Activated T-cell treated with anti-CD3 and anti-CD28 coated beads, Interleukin-2, amount 50 U/mL, for 48 hours (primary cell): ENCODE data around the gene ACVR1C.
A peak's percentile ranks its signal among the peaks of the same experiment; 100 is the strongest.

ENCODE experiments used
- DNase-seq, 2 experiments: peaks; one replicate each; pipeline ENCODE4 v3.0.0-alpha.2; 2020

The ACVR1C gene

GRCh38 chr2:157628477-157629415 lies at the start of gene ACVR1C:
TSS of gene ACVR1C (minus strand) at chr2:157628864. CDS start at chr2:157628644, 220 bp downstream.
- DNase-seq = peak; percentile 72 to 79

GRCh38 chr2:157677941-157678340 lies 49.3 kb upstream of the ACVR1C start:
- no peak for DNase-seq

DNA sequence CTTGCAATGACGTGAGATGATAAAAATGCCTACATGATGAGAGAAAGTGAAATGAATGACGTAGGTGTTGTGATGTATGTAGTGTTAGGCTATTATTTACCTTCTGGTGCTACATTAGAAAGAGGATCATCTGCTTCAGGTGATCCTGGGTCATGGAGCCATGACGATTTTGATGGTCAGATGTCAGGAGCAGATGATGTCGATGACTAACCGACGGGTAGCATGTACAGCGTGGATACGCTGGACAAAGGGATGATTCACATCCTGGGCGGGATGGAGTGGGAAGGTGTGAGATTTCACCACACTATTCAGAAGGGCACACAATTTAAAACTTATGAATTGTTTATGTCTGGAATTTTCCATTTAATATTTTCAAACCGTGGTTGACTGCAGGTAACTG lies 43.5 kb upstream of the ACVR1C start:
- DNase-seq = no peak

GRCh38 chr2:157662401-157662800 lies 33.7 kb upstream of the ACVR1C start:
- no peak for DNase-seq

DNA sequence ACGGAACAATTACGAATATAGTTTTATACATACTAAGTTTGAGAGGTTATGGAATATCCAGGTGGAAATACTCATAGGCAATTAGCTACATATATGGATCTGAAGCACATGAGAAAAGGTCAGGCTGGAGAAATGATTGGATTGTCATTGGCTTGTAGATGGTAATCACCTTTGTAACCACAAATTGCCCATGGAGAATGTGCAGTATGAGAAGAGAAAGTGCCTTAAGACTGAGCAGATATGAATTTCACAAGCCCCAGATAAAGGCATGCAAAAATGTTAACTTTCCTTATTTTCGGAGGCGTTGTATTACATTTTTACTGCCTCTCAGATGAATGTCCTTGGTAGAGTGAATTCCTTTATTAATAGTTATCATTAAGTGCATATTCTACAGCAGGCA lies 33.1 kb upstream of the ACVR1C start:
- DNase-seq = no peak

GRCh38 chr2:157657858-157658257 lies 29.2 kb upstream of the ACVR1C start:
- DNase-seq = no peak

GRCh38 chr2:157657101-157657500 lies 28.4 kb upstream of the ACVR1C start:
- DNase-seq = no peak

- no peak for DNase-seq
Measured at GRCh38 chr2:157644776-157645175, 16.1 kb upstream of the ACVR1C start.

- DNase-seq = no peak
Measured at GRCh38 chr2:157631861-157632260, 3.2 kb upstream of the ACVR1C start.

DNA sequence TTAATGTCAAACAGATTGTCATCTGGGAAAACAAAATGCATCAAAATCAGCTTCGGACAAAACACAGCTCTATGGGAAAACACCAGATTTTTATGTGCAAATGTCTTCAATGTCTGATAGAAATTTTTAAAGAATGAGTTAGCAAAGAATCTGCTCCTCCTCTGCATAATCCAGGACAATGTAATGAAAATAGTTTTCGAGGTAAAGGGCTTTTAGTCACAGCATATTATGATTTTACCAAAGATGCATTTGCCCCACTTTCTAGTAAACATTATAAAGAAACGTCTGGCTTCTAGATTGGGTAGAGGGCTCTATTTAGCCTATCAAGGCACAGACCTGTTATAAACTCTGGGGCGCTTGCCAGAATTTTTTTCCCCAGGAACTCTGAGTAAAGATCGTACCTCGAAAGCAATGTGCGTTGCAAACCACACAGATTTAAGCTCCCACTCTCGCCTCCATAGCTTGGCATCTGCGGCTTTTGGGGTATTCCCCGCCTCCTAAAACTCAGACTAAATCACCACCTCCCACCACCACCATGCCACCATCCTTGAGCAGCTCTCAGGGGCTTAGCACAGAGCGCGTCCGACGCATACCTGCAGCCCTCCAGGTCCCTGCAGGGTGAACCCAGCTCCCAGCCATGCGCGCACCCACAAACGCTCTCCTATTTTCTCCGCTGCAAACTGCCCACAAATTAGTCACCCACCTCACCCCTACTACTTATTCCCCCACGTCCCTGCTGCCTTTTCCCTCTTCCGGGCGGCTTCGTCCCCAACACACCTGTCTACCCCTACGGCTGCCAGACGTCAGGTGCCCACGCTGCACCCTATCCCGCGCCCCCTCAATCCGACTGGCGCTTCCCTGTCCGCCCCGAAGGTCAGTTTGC lies 829 bp downstream of the ACVR1C start:
- DNase-seq = peak; percentile 66 to 68

GRCh38 chr2:157625296-157625695 lies 3.4 kb downstream of the ACVR1C start:
- DNase-seq = no peak

DNA sequence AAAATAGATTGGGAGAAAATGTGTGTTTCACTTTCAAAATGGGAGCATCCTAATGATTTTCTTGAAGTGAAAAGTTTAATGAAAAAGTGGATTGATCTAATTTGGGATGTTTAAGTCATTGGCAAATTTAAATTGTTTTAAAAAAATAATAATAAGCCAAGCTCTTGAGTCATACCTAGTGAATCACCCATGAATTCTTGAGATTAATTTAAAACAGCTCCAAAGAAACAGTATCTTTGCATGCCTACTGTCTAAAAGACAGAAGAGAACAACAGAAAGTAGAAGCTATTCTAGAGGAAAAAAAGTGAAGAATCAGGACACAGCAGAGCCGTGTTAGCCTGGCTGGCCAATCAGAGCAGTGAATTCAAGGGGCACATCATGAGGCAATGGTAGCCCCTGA lies 7.7 kb downstream of the ACVR1C start:
- DNase-seq = no peak

DNA sequence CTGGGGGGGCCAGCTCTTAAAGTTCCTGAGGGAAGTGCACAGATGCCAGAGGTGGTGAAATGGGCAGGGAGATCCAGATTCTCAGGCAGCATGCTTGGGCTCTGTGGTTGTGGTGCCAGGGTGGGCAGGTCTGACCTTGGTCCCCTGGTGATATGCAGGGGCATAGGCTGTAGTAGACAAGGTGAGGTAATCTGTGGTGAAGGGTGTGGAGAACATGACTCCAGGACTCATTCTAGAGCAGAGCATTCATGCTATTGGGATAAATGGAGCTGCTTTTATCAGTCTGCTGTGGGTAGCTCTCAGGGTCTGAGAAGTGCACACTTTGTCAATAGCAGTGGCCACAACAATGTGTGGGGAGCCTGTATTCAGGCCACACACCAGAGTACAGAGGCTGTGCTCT lies 16.9 kb downstream of the ACVR1C start:
- DNase-seq = no peak

- DNase-seq = no peak
Measured at GRCh38 chr2:157611110-157611509, 17.6 kb downstream of the ACVR1C start.

DNA sequence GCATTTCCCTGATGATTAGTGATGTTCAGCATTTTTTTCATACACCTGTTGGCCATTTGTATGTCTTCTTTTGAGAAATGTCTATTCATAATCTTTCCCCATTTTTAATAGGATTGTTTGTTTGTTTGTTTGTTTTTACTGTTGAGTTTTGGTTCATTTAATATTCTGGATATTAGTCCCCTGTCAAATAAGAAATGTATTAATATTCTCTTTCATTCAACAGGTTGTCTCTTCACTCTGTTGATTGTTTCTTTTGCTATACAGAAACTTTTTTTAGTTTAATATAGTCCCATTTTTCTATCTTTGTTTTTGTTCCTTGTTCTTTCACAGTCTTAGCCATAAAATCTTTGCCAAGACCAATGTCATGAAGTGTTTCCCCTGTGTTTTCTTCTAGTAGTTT lies 22.1 kb downstream of the ACVR1C start:
- no peak for DNase-seq

DNA sequence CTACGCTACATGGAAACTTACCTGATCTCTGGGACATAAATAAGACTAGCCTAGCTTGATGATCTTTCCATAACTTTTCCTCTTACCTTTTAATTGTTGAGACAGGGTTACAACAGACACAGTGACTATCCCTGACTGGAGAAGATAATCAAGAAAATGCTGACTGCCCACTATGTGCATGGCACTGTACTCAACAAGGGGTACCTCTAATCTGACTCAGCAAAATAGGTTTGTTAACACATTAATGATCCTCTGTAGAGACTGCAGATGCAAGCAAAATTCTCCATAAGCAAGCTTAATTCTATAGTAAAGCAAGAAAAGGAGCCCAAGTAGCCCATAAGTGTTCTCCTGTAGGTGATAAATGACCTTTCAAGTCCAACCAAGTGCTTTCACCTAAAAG lies 25.5 kb downstream of the ACVR1C start:
- no peak for DNase-seq

GRCh38 chr2:157601807-157602206 lies 26.9 kb downstream of the ACVR1C start:
- no peak for DNase-seq

DNA sequence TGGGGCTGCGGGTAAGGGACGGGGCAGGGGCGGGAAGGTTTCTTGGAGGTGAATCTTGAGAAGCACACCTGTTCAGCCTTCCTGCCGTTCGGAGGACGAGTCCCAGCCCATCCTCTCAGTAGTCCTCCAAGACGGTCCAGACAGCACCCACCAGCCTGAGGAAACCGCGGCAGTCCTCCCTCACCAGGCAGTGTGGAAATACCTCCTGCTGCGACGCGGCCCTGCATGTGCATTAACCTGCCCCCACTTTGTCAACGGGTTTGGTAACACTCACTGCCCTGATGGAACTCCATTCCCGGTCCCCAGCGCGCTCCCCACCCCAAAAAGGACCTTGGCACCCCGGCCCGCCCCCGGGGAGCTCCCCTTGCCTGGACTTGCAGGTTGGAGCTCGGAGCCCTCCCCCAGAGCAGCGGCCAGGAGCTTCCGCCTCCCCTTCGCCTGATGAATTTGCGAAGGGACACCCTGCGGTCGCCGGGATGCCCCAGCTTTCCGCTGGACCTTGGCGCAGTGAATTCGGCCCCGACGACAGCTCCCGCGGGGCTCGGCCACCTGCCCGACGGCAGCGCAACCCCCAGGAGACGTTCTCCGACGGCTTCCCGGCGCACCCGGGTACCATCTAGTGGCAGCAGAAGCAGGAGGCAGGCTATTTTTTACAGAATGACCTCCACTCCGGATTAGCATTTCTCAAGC lies 31.5 kb downstream of the ACVR1C start:
- peak; percentile 61 to 75 for DNase-seq

DNA sequence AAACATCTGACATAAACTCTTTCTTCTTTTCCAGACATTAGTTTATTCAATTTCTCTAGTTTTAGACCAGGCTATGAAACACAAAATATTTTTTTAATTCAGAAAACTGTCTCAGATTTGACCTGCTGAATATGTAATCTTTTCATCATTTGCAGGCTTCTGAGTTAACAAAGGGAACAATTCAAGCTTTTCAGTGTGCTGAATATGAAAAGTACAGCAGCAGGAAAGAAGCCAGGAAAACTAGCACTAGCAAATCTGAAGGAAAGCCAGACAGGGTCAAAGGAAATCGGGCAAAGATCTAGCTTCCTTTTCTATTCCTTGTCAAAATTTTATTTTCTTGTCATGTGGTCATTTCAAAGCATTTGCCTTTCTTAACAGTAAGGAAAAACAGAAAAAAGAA lies 35.3 kb downstream of the ACVR1C start:
- no peak for DNase-seq

- DNase-seq = no peak
Measured at GRCh38 chr2:157592948-157593347, 35.7 kb downstream of the ACVR1C start.

DNA sequence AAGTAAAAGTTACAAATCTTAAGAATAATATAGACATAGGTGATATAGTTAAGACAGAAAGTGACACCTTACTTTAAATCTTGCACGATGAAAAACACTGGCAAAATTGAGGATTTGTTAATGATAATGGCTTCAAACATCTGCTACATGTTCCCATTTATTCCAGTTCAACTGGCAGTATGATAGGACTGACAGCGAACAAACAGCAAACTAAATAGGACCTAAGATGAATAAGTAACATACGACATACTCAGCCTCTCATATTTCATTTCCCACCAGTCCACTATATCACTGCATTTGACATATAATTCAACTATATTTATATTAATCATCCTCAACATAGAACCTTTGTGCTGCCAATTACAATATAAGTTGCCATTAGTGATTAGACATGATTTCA lies 36.3 kb downstream of the ACVR1C start:
- no peak for DNase-seq

DNA sequence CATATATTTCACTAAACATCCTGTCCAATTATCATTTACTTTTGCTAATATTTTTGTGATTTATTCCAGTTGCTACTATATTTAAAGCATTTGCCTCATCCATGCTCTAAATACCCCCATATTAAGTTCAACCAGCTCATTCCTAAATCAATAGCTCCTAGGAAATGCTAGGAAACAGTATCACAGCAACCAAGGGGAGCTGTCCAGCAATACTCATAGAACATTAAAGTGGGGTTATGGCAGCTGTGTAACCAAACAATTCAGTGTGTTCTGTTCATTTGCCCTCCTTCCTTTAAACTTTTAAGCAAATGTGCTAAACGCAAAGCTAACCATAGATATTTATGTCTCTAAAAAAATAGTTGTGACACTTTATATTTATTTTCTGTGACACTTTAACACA lies 41.1 kb downstream of the ACVR1C start:
- DNase-seq = no peak

- DNase-seq = no peak
Measured at GRCh38 chr2:157574165-157574564, 54.5 kb downstream of the ACVR1C start.
